ENCODE data around the gene CKB.

Gene CKB

GRCh38 chr14:103549361-103550311 is 27.0 kb upstream of the CKB start:
- DNase-seq (ENCODE audit: low spot score), result peak; percentile 66

GRCh38 chr14:103548463-103549351 is 26.1 kb upstream of the CKB start:
- DNase-seq (ENCODE audit: low spot score), result no peak

- DNase-seq (ENCODE audit: low spot score), result no peak
Measured at GRCh38 chr14:103547941-103548462, 25.4 kb upstream of the CKB start.

- DNase-seq (ENCODE audit: low spot score), result no peak
Measured at GRCh38 chr14:103547455-103547940, 24.9 kb upstream of the CKB start.

GRCh38 chr14:103546652-103547454 is 24.2 kb upstream of the CKB start:
- peak; percentile 82 for DNase-seq (ENCODE audit: low spot score)

- peak; percentile 67 for DNase-seq (ENCODE audit: low spot score)
Measured at GRCh38 chr14:103545915-103546651, 23.5 kb upstream of the CKB start.

- DNase-seq (ENCODE audit: low spot score), result no peak
Measured at GRCh38 chr14:103545219-103545914, 22.7 kb upstream of the CKB start.

GRCh38 chr14:103544388-103545218 is 22.0 kb upstream of the CKB start:
- DNase-seq (ENCODE audit: low spot score), result peak; percentile 81

- DNase-seq (ENCODE audit: low spot score), result peak; percentile 64
Measured at GRCh38 chr14:103543721-103544387, 21.2 kb upstream of the CKB start.

- no peak for DNase-seq (ENCODE audit: low spot score)
Measured at GRCh38 chr14:103543140-103543539, 20.5 kb upstream of the CKB start.

- peak; percentile 80 for DNase-seq (ENCODE audit: low spot score)
Measured at GRCh38 chr14:103542605-103543088, 20.0 kb upstream of the CKB start.

GRCh38 chr14:103541709-103542604 is 19.3 kb upstream of the CKB start:
- peak; percentile 63 for DNase-seq (ENCODE audit: low spot score)

- DNase-seq (ENCODE audit: low spot score), result peak; percentile 62
Measured at GRCh38 chr14:103540821-103541708, 18.4 kb upstream of the CKB start.

- DNase-seq (ENCODE audit: low spot score), result no peak
Measured at GRCh38 chr14:103539056-103539825, 16.6 kb upstream of the CKB start.

GRCh38 chr14:103538291-103539055 is 15.8 kb upstream of the CKB start:
- DNase-seq (ENCODE audit: low spot score), result no peak

Measured in left forelimb (tissue), 1 donor.